ENCODE results near the gene ASXL1. TPM values are rescaled to one million over a fixed set of nuclear protein-coding genes. Genes with fewer than 3 reads are reported as not detected.

Gene ASXL1
- polyA plus RNA-seq, 1 donor (not counting 4 experiments of a cell fraction or from before 2014, with no cell fraction given) = 20.0 TPM

GRCh38 chr20:32487381-32487780 lies 129.2 kb downstream of the ASXL1 start:
- no peaks in the 10 kb centered on the region for H3K9me3 ChIP-seq (ENCODE audit: control insufficient read depth, low read depth, low read length)
- no peak overlapping the region for H3K4me2 ChIP-seq (ENCODE audit: control insufficient read depth, extremely low read depth, insufficient read depth, low read depth, low read length)
- no peak overlapping the region for H3K4me3 ChIP-seq (ENCODE audit: control insufficient read depth in 2 of 3, extremely low read depth in 1 of 3, insufficient read depth in 2 of 3, low read depth in 1 of 3, low read length in 3 of 3)
- no peak overlapping the region for H3K27ac ChIP-seq (ENCODE audit: control insufficient read depth, insufficient read depth, low read length)
- H3K9ac ChIP-seq (ENCODE audit: control insufficient read depth, extremely low read depth, insufficient read depth, low read length) = no peak overlapping the region
- DNase-seq (ENCODE audit: low read depth, low spot score) = no peak
- peaks cover 21% of the 10 kb centered on the region for H3K27me3 ChIP-seq (ENCODE audit: control insufficient read depth, extremely low read depth, insufficient read depth, low read length)
- TF ChIP-seq CTCF (optimal IDR thresholded peaks at IDR 0.05 in 1 of 3, IDR thresholded peaks at IDR 0.05 in 1 of 3, conservative IDR thresholded peaks at IDR 0.05 in 1 of 3; ENCODE audit: extremely low read depth in 1 of 3, insufficient read depth in 2 of 3, low read length in 3 of 3) = no peak
- TF ChIP-seq EZH2 (IDR thresholded peaks at IDR 0.05; ENCODE audit: low read length) = no peak
- H2AFZ ChIP-seq (ENCODE audit: control insufficient read depth, low read length) = no peak overlapping the region
- no peaks in the 10 kb centered on the region for H3K79me2 ChIP-seq (ENCODE audit: control insufficient read depth, insufficient read depth, low read length)
- FAIRE-seq = no peak
- H4K20me1 ChIP-seq (ENCODE audit: control insufficient read depth, extremely low read depth, insufficient read depth, low read length) = no peaks in the 10 kb centered on the region
- dilution Hi-C loops (cut with MboI; ENCODE audit: extremely low pct_ligation_motif_present, low sequenced_read_pairs) = no loop called here
- no peaks in the 10 kb centered on the region for H3K36me3 ChIP-seq (ENCODE audit: control insufficient read depth in 2 of 2, extremely low read depth in 1 of 2, insufficient read depth in 2 of 2, low read length in 2 of 2)
- H3K9me1 ChIP-seq (ENCODE audit: control insufficient read depth, extremely low read depth, insufficient read depth, low read length) = no peaks in the 10 kb centered on the region
- no peaks in the 10 kb centered on the region for H3K4me1 ChIP-seq (ENCODE audit: control insufficient read depth, extremely low read depth, insufficient read depth, low read length)

- dilution Hi-C loops (cut with MboI; ENCODE audit: extremely low pct_ligation_motif_present, low sequenced_read_pairs) = no loop called here
- no peak overlapping the region for H3K4me3 ChIP-seq (ENCODE audit: control insufficient read depth in 2 of 3, extremely low read depth in 1 of 3, insufficient read depth in 2 of 3, low read depth in 1 of 3, low read length in 3 of 3)
- no peak overlapping the region for H3K27ac ChIP-seq (ENCODE audit: control insufficient read depth, insufficient read depth, low read length)
- H2AFZ ChIP-seq (ENCODE audit: control insufficient read depth, low read length) = no peak overlapping the region
- H3K9me3 ChIP-seq (ENCODE audit: control insufficient read depth, low read depth, low read length) = no peaks in the 10 kb centered on the region
- FAIRE-seq (no peak), DNase-seq (ENCODE audit: low read depth, low spot score) (no peak)
- H4K20me1 ChIP-seq (ENCODE audit: control insufficient read depth, extremely low read depth, insufficient read depth, low read length) = no peaks in the 10 kb centered on the region
- H3K4me2 ChIP-seq (ENCODE audit: control insufficient read depth, extremely low read depth, insufficient read depth, low read depth, low read length) = no peak overlapping the region
- TF ChIP-seq EZH2 (IDR thresholded peaks at IDR 0.05; ENCODE audit: low read length) (no peak), CTCF (optimal IDR thresholded peaks at IDR 0.05 in 1 of 3, IDR thresholded peaks at IDR 0.05 in 1 of 3, conservative IDR thresholded peaks at IDR 0.05 in 1 of 3; ENCODE audit: extremely low read depth in 1 of 3, insufficient read depth in 2 of 3, low read length in 3 of 3) (no peak)
- H3K27me3 ChIP-seq (ENCODE audit: control insufficient read depth, extremely low read depth, insufficient read depth, low read length) = peaks cover 17% of the 10 kb centered on the region
- H3K36me3 ChIP-seq (ENCODE audit: control insufficient read depth in 2 of 2, extremely low read depth in 1 of 2, insufficient read depth in 2 of 2, low read length in 2 of 2) = no peaks in the 10 kb centered on the region
- no peaks in the 10 kb centered on the region for H3K4me1 ChIP-seq (ENCODE audit: control insufficient read depth, extremely low read depth, insufficient read depth, low read length)
- H3K9me1 ChIP-seq (ENCODE audit: control insufficient read depth, extremely low read depth, insufficient read depth, low read length) = no peaks in the 10 kb centered on the region
- H3K79me2 ChIP-seq (ENCODE audit: control insufficient read depth, insufficient read depth, low read length) = no peaks in the 10 kb centered on the region
- H3K9ac ChIP-seq (ENCODE audit: control insufficient read depth, extremely low read depth, insufficient read depth, low read length) = no peak overlapping the region
Observed at GRCh38 chr20:32488066-32488838, 130.1 kb downstream of the ASXL1 start.

Other genes with a start within 250 kb of the ASXL1 start
- gene TM9SF4, start 248.6 kb upstream of the ASXL1 start, polyA plus RNA-seq = 49.4 to 65.5 TPM (median 62.2 TPM) in 3 replicates
- gene PLAGL2, start 150.6 kb upstream of the ASXL1 start, polyA plus RNA-seq = 4.2 to 4.3 TPM (median 4.2 TPM) in 3 replicates
- gene POFUT1, start 150.5 kb upstream of the ASXL1 start, polyA plus RNA-seq = 25.1 to 37.3 TPM (median 26.1 TPM) in 3 replicates
- 16.2 to 25.4 TPM (median 20.3 TPM) in 3 replicates for gene KIF3B, start 80.7 kb upstream of the ASXL1 start, polyA plus RNA-seq
- gene NOL4L, start 227.0 kb downstream of the ASXL1 start, polyA plus RNA-seq = 1.0 to 2.0 TPM (median 1.1 TPM) in 3 replicates

Measured in keratinocyte (primary cell).